NCI-H1092 (cell line): Measurements from ENCODE around the gene MFGE8.
A peak's percentile ranks its signal among the peaks of the same experiment; 100 is the strongest.

Experiments
- DNase-seq: peaks from one replicate; lab custom pipeline; 2025; lab: John Stamatoyannopoulos, UW

The MFGE8 gene

DNA sequence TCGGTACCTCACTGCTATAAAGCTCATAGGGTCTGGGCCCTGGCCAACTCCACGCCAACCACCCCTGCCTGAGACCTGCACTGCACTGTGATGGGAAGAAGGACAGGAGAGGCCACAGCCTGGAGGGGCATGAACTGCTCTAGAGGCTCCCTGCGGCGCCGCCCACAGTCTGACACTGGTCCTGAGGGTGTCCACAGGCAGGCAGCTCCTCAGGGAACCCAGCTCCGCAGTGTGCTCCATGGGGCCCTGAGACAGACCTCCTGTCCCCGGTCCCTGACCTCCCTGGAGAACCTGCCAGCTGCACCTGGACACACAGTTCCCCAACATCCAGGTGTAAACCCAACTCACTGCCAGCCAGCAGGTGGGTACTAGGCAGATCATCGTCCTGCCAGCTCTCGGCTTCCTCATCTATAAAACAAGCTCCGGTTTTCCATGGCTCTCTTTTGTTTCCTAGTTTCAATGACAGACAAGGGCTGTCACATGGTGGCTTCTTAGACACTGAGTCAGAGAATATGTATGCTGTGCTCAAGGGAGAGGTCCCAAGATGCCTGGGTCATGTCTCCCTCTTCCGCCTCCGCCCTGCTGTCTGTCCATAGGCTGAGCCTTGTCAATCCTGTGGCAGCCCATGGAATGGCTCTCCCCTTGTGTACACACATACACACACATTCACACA is 12.7 kb downstream of the MFGE8 start:
- no peak for DNase-seq

- no peak for DNase-seq
These were observed 13.9 kb downstream of the MFGE8 start for GRCh38 chr15:88899251-88899650.

GRCh38 chr15:88898736-88899135 is 14.4 kb downstream of the MFGE8 start:
- no peak for DNase-seq

- DNase-seq: peak; percentile 1
These were observed 15.6 kb downstream of the MFGE8 start for GRCh38 chr15:88897456-88898194.

DNA sequence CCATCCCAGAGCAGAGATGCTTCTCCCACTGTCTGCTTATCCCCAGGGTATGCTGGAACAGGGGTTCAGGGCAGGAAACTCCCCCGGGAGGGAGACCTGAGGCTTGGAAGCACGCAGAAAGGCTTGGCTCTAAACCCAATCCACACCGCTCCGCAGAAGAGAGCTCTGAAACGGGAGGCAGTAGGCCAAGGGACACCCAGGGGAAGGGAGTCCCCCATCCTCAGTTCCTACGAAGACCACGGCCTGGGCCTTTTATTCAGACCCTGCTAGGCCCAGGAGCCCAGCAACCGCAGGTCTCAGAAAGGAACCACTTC is 16.1 kb downstream of the MFGE8 start:
- DNase-seq: no peak

DNA sequence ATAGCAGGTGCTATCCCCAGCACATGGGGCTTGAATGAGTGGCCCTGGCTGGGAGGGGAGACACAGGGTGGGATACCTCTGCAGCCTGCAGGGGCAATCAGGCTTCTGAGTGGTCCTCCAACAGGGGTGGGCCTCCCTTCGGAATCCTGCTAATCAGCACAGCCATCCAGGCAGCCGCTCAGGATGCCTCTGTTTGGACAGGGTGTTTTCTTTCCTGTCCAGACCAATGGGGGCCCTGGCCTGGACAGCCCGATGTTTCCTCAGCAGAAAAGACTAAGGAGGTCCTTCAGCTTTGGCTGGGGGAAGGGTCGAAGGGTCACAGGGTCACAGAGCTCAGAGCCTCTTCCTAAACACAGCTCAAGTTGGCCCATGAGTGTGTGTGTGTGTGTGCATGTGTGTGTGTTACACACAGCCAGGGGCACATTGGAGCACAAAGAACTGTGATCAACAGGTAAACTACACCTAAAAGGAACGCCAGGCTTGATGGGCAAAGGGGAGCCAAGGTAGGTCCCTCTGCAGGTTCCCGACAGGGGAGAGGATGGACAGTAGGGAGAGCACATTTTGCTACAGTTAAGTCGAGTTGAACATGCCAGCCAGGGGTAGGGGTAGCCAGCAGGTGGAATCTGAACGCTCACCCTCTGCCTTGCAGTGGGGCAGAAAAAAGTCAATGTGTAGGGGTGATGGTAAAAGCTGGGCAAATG is 16.7 kb downstream of the MFGE8 start:
- no peak for DNase-seq

DNA sequence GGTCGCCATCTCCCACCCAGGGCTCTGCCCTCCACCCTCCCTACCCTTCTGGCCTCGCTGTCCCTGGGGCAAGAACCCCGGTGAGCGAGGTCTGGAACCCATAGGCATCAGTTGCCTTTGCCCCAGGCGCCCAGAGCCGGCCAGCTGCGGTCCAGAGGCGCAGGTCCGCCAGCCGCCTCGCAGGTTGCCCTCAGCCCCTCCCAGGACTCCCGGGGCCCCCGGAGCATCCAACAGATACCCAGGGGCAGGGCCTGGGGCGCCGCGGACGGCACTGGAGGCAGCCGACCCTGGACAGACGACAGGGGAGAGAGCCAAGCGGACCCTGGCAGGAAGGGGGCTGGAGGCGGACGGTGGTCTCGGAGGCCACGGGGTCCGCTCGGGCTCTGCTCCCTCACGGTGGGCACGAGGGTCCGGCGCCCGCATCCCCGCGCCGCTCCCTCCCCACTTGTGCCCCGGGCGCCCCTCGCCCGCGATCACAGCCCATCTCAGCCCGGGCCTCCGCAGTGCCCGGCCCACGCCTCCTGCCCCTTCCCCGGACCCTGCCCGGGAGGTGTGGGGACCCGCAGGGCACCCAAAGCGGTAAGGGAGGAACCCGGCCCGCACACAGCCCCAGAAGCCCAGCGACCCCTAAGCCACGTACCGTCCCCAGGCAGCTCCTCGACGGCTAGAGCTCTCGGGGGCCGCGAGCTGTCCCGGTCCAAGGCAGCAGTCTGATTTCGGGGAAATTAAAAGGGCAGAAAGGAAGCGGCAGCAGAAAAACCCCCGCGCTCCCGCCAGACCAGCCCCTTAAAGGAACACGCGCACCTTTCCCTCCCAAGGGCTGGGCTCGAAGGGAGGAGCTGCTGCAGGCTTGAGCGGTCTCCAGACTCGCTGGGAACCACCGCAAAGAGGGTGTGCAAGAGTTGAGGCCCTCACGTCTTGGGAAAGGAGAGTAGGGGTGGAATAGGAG is 18.1 kb downstream of the MFGE8 start, which contains the start of gene HAPLN3:
TSS of gene HAPLN3 (minus strand) at position 726 of the 949 bp plus-strand sequence. CDS start 8,246 bp downstream, outside the sequence.
- no peak for DNase-seq

GRCh38 chr15:88894348-88894818 is 18.8 kb downstream of the MFGE8 start:
- DNase-seq: no peak

- no peak for DNase-seq
These were observed 21.5 kb downstream of the MFGE8 start for GRCh38 chr15:88891540-88892254.

DNA sequence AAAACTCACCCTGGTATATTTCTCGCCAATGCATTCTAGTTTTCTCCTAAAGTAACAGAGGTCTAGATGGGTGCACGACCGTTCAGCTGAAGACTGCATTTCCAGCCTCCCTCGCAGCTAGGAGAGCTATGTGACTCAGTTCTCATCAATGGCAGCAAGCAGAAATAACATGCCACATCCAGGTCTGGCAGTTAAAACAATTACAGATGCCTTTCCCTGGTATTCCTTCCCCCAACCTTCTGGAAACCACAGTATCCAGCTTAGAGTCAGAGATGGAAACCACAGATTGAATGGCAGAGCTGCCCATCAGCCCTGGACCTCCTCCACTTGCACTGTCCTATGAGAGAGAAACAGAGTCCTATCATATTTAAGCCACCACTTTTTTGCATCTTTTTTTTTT is 22.7 kb downstream of the MFGE8 start:
- no peak for DNase-seq

DNA sequence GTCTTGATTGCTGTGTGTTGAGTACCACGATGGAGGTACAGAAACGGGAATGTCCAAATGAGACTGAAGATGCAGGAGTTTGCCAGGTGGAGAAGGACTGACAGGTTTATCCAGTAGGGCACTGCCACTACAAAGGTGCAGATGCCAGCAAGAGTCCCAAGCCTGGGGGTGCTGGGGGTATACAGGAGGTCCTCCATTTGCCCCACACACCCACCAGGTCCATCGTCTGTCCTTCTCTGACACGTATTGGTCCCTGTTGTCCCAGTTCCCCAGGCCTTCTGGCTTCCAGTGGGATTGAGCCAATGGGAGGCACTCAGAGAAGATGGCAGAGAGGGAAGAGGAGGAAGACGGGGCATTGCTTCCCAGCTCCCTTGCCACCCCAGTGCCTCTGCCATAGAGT is 24.5 kb downstream of the MFGE8 start:
- no peak for DNase-seq

GRCh38 chr15:88887068-88887580 is 26.1 kb downstream of the MFGE8 start:
- DNase-seq: no peak

DNA sequence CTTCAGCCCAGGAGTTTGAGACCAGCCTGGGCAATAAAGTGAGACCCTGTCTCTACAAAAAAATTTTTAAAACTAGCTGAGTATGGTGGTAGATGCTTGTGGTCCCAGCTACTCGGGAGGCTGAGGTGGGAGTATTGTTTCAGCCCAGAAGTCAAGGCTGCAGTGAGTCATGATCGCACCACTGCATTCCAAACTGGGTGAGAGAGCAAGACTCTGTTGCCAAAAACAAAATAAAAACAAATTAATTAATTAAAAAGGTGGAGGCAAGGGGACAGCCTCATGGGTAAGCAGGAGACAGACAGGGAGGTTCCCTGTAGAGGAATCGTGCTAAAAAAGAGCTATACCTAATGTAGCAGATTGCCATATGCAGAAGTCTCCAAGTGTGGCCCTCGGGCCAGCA is 30.4 kb downstream of the MFGE8 start:
- no peak for DNase-seq

- DNase-seq: no peak
These were observed 31.4 kb downstream of the MFGE8 start for GRCh38 chr15:88881775-88882174.

GRCh38 chr15:88880944-88881740 is 32.0 kb downstream of the MFGE8 start:
- DNase-seq: no peak

- DNase-seq: peak; percentile 1
These were observed 34.4 kb downstream of the MFGE8 start for GRCh38 chr15:88878720-88879184.

- no peak for DNase-seq
These were observed 35.3 kb downstream of the MFGE8 start for GRCh38 chr15:88877906-88878305.

GRCh38 chr15:88877415-88877814 is 35.8 kb downstream of the MFGE8 start:
- no peak for DNase-seq

GRCh38 chr15:88876573-88876972 is 36.6 kb downstream of the MFGE8 start:
- DNase-seq: no peak

- no peak for DNase-seq
These were observed 38.5 kb downstream of the MFGE8 start for GRCh38 chr15:88874684-88875083.
